Measurements from ENCODE around the gene POLR3GL.

Gene POLR3GL

GRCh38 chr1:145975216-145975615 lies 10.7 kb downstream of the POLR3GL start:
- no peak for DNase-seq (ENCODE audit: low read depth)

GRCh38 chr1:145977016-145977415 lies 12.5 kb downstream of the POLR3GL start:
- no peak for DNase-seq (ENCODE audit: low read depth)

GRCh38 chr1:145977486-145978470 lies 13.3 kb downstream of the POLR3GL start:
- DNase-seq (ENCODE audit: low read depth): no peak

GRCh38 chr1:145978471-145978853 lies 14.0 kb downstream of the POLR3GL start:
- DNase-seq (ENCODE audit: low read depth): no peak

GRCh38 chr1:145978854-145979745 lies 14.6 kb downstream of the POLR3GL start:
- DNase-seq (ENCODE audit: low read depth): peak; percentile 100

GRCh38 chr1:145979746-145980456 lies 15.4 kb downstream of the POLR3GL start:
- no peak for DNase-seq (ENCODE audit: low read depth)

- DNase-seq (ENCODE audit: low read depth): no peak
Measured at GRCh38 chr1:145980457-145980994, 16.0 kb downstream of the POLR3GL start.

GRCh38 chr1:145982010-145982723 lies 17.7 kb downstream of the POLR3GL start:
- no peak for DNase-seq (ENCODE audit: low read depth)

GRCh38 chr1:145983206-145983675 lies 18.8 kb downstream of the POLR3GL start:
- no peak for DNase-seq (ENCODE audit: low read depth)

GRCh38 chr1:145983960-145984830 lies 19.7 kb downstream of the POLR3GL start:
- DNase-seq (ENCODE audit: low read depth): no peak

- no peak for DNase-seq (ENCODE audit: low read depth)
Measured at GRCh38 chr1:145985129-145985501, 20.6 kb downstream of the POLR3GL start.

GRCh38 chr1:145985502-145986439 lies 21.3 kb downstream of the POLR3GL start:
- no peak for DNase-seq (ENCODE audit: low read depth)

- DNase-seq (ENCODE audit: low read depth): no peak
Measured at GRCh38 chr1:145986551-145986950, 22.1 kb downstream of the POLR3GL start.

- no peak for DNase-seq (ENCODE audit: low read depth)
Measured at GRCh38 chr1:145987926-145988325, 23.4 kb downstream of the POLR3GL start.

- DNase-seq (ENCODE audit: low read depth): no peak
Measured at GRCh38 chr1:145988773-145989172, 24.3 kb downstream of the POLR3GL start.

- no peak for DNase-seq (ENCODE audit: low read depth)
Measured at GRCh38 chr1:145990249-145990855, 25.9 kb downstream of the POLR3GL start.

- DNase-seq (ENCODE audit: low read depth): no peak
Measured at GRCh38 chr1:145991735-145992412, 27.4 kb downstream of the POLR3GL start.

GRCh38 chr1:145992502-145992936 lies 28.0 kb downstream of the POLR3GL start:
- DNase-seq (ENCODE audit: low read depth): no peak
